Measurements from ENCODE around the gene IL4I1. TPM values are rescaled to one million over a fixed set of nuclear protein-coding genes. Genes with fewer than 3 reads are reported as not detected.

IL4I1 gene
- total RNA-seq, 1 experiment from 2014 or later, result 0.71 TPM

DNA sequence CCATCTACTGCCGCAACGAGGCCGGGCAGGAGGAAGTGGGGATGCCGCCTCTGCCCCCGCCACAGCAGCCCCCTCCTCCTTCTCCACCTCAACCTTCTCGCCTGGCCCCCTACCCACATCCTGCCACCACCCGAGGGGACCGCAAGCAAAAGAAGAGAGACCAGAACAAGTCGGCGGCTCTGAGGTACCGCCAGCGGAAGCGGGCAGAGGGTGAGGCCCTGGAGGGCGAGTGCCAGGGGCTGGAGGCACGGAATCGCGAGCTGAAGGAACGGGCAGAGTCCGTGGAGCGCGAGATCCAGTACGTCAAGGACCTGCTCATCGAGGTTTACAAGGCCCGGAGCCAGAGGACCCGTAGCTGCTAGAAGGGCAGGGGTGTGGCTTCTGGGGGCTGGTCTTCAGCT is 36.0 kb upstream of the IL4I1 start:
- H3K36me3 ChIP-seq (ENCODE audit: control insufficient read depth in 1 of 2, insufficient read depth in 2 of 2, low read length in 2 of 2), result peaks cover 0 to 10% of the 10 kb centered on the region in 2 experiments; a peak in 2 of 4 replicates
- H3K4me3 ChIP-seq (replicated peaks in 1 of 2; ENCODE audit: low read depth in 1 of 2, low read length in 2 of 2), result no peak overlapping the region
- no peaks in the 10 kb centered on the region for H3K27me3 ChIP-seq (ENCODE audit: insufficient read depth, low read length)
- H4K20me1 ChIP-seq (ENCODE audit: insufficient read depth), result no peaks in the 10 kb centered on the region
- intact Hi-C loops (cut with micrococcal nuclease), result no loop called here
- no peak overlapping the region for H3K9ac ChIP-seq (ENCODE audit: low read length)
- H3K4me2 ChIP-seq (ENCODE audit: low read length), result no peak overlapping the region
- DNase-seq (ENCODE audit: low read depth, low spot score) (no peak), ATAC-seq (no peak)
- H3K9me3 ChIP-seq (ENCODE audit: control insufficient read depth in 1 of 2, insufficient read depth in 1 of 2, low read depth in 1 of 2, low read length in 2 of 2), result no peaks in the 10 kb centered on the region
- no peak overlapping the region for H3K27ac ChIP-seq (ENCODE audit: low read depth, low read length)
- no peak for TF ChIP-seq YY1 (IDR thresholded peaks at IDR 0.05; ENCODE audit: extremely low read depth, insufficient replicate concordance, low read depth, low read length)
- TF ChIP-seq, protein P1, sequence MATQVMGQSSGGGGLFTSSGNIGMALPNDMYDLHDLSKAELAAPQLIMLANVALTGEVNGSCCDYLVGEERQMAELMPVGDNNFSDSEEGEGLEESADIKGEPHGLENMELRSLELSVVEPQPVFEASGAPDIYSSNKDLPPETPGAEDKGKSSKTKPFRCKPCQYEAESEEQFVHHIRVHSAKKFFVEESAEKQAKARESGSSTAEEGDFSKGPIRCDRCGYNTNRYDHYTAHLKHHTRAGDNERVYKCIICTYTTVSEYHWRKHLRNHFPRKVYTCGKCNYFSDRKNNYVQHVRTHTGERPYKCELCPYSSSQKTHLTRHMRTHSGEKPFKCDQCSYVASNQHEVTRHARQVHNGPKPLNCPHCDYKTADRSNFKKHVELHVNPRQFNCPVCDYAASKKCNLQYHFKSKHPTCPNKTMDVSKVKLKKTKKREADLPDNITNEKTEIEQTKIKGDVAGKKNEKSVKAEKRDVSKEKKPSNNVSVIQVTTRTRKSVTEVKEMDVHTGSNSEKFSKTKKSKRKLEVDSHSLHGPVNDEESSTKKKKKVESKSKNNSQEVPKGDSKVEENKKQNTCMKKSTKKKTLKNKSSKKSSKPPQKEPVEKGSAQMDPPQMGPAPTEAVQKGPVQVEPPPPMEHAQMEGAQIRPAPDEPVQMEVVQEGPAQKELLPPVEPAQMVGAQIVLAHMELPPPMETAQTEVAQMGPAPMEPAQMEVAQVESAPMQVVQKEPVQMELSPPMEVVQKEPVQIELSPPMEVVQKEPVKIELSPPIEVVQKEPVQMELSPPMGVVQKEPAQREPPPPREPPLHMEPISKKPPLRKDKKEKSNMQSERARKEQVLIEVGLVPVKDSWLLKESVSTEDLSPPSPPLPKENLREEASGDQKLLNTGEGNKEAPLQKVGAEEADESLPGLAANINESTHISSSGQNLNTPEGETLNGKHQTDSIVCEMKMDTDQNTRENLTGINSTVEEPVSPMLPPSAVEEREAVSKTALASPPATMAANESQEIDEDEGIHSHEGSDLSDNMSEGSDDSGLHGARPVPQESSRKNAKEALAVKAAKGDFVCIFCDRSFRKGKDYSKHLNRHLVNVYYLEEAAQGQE (IDR thresholded peaks at IDR 0.05; ENCODE audit: low read depth), result no peak
- TF ChIP-seq EZH2 (IDR thresholded peaks at IDR 0.05), result no peak
- TF ChIP-seq JUND (IDR thresholded peaks at IDR 0.05), result no peak
- TF ChIP-seq, protein P2, sequence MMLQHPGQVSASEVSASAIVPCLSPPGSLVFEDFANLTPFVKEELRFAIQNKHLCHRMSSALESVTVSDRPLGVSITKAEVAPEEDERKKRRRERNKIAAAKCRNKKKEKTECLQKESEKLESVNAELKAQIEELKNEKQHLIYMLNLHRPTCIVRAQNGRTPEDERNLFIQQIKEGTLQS (IDR thresholded peaks at IDR 0.05), result no peak
- no peak for TF ChIP-seq FOSL1 (IDR thresholded peaks at IDR 0.05; ENCODE audit: low read depth)
- TF ChIP-seq SRF (IDR thresholded peaks at IDR 0.05; ENCODE audit: low read depth), result no peak
- no peak for TF ChIP-seq CBX3 (IDR thresholded peaks at IDR 0.05; ENCODE audit: low read depth)
- no peak for TF ChIP-seq POLR2A (IDR thresholded peaks at IDR 0.05; ENCODE audit: borderline replicate concordance, extremely low read depth, insufficient read depth, insufficient read length)
- TF ChIP-seq ZFX (IDR thresholded peaks at IDR 0.05), result no peak
- TF ChIP-seq TCF7L2 (IDR thresholded peaks at IDR 0.05; ENCODE audit: borderline replicate concordance, extremely low read depth, insufficient read depth, insufficient read length), result no peak
- ChIA-PET CTCF (no interaction called here), RAD21 (ENCODE audit: low non-redundant PET in 1 of 2, low total read pairs in 2 of 2, uncharacterized antibody in 2 of 2, unreplicated experiment in 2 of 2) (no interaction called here), POLR2A (no interaction called here)
- BruUV-seq (replicated peaks), result no TSS peak
- H3K4me1 ChIP-seq (ENCODE audit: control insufficient read depth in 1 of 2, insufficient read depth in 2 of 2, low read length in 2 of 2), result peaks cover 7 to 25% of the 10 kb centered on the region in 2 experiments; a peak in 3 of 4 replicates
- H3K79me2 ChIP-seq (ENCODE audit: insufficient read depth, low read length), result peaks cover 23% of the 10 kb centered on the region
- H2AFZ ChIP-seq (ENCODE audit: low read depth, low read length, poor library complexity, severe bottlenecking), result no peak overlapping the region
- H3K9me2 ChIP-seq (ENCODE audit: insufficient read depth), result no peaks in the 10 kb centered on the region
